H1 (cell line): ENCODE data around the gene ZDHHC8. TPM values are rescaled to one million over a fixed set of nuclear protein-coding genes. Genes with fewer than 3 reads are reported as not detected.

Experiments
- CTCF ChIA-PET: fragments of 300-600 bp; sonication (Branson Sonifier 250); formaldehyde crosslinking; loops from one replicate; lab custom pipeline; 2021; ENCODE audit not compliant: partially characterized antibody; lab: Charles Lee
- POLR2A ChIA-PET: fragments of 300-600 bp; sonication (Branson Sonifier 250); formaldehyde crosslinking; loops from one replicate; lab custom pipeline; 2021; ENCODE audit warnings: inconsistent platforms; ENCODE audit not compliant: partially characterized antibody; lab: Charles Lee
- DNase-seq, 2 experiments: peaks; one replicate each; pipeline versions ENCODE4 v3.0.0 to v3.0.0-alpha.2; 2010 to 2022; ENCODE audit warnings: low spot score in 2 of 2, low read depth in 1 of 2, mixed read lengths in 1 of 2
- FAIRE-seq: peaks from 2 replicates; lab custom pipeline; 2011; peaks lifted over from hg19 to GRCh38; lab: Jason Lieb, UNC
- H2AFZ ChIP-seq: 2 replicates; pipeline ENCODE4 v1.8.1; 2012; ENCODE audit warnings: low read length, inconsistent platforms
- H2AK5ac ChIP-seq: 2 replicates; pipeline ENCODE4 v1.6.1; 2013; ENCODE audit warnings: low read depth, low read length
- H2BK120ac ChIP-seq: replicated peaks from 2 replicates; pipeline ENCODE3; 2013; ENCODE audit warnings: low read depth, low read length, inconsistent platforms
- H2BK12ac ChIP-seq: 2 replicates; pipeline ENCODE4 v1.6.1; 2013; ENCODE audit warnings: low read depth, low read length
- H2BK15ac ChIP-seq: 2 replicates; pipeline ENCODE4 v1.6.1; 2013; ENCODE audit warnings: low read length
- H2BK20ac ChIP-seq: 2 replicates; pipeline ENCODE4 v1.6.1; 2013; ENCODE audit warnings: low read length
- H2BK5ac ChIP-seq: 2 replicates; pipeline ENCODE4 v1.6.1; 2013; ENCODE audit warnings: low read depth, low read length
- H3K14ac ChIP-seq: 2 replicates; pipeline ENCODE4 v1.6.1; 2013; ENCODE audit warnings: inconsistent platforms; ENCODE audit not compliant: insufficient read length
- H3K18ac ChIP-seq: 2 replicates; pipeline ENCODE4 v1.6.1; 2013; ENCODE audit warnings: low read length; ENCODE audit errors: extremely low read depth
- H3K23ac ChIP-seq: 2 replicates; pipeline ENCODE4 v1.6.1; 2013; ENCODE audit warnings: inconsistent platforms; ENCODE audit not compliant: insufficient read length
- H3K23me2 ChIP-seq: 2 replicates; pipeline ENCODE4 v1.6.1; 2013; ENCODE audit warnings: low read depth, low read length
- H3K27ac ChIP-seq: 2 replicates; pipeline ENCODE4 v1.6.1; 2011; ENCODE audit warnings: low read depth, low read length, inconsistent platforms
- H3K27me3 ChIP-seq, 4 experiments: replicated peaks in 1 of 4; 1 replicate in 1 of 4; 2 replicates in 3 of 4; pipeline versions ENCODE4 v1.6.1 to v1.8.1; 2011 to 2013; ENCODE audit warnings: low read length in 3 of 4, mild to moderate bottlenecking in 3 of 4, inconsistent platforms in 2 of 4, mixed read lengths in 2 of 4, moderate library complexity in 1 of 4; ENCODE audit not compliant: control insufficient read depth in 3 of 4, insufficient read depth in 3 of 4; ENCODE audit errors: extremely low read depth in 1 of 4
- H3K36me3 ChIP-seq, 4 experiments: 2 replicates each; pipeline versions ENCODE4 v1.6.1 to v1.8.1; 2011 to 2013; ENCODE audit warnings: mild to moderate bottlenecking in 4 of 4, low read length in 3 of 4, moderate library complexity in 2 of 4, control low read depth in 1 of 4, inconsistent platforms in 1 of 4; ENCODE audit not compliant: insufficient read depth in 4 of 4, control insufficient read depth in 2 of 4
- H3K4ac ChIP-seq: replicated peaks from 2 replicates; pipeline ENCODE3; 2013; ENCODE audit warnings: low read length, low read depth, mixed read lengths, inconsistent platforms; ENCODE audit not compliant: insufficient read length
- H3K4me1 ChIP-seq, 4 experiments: replicated peaks in 1 of 4; 1 replicate in 1 of 4; 2 replicates in 3 of 4; pipeline versions ENCODE4 v1.6.1 to v1.8.1; 2011 to 2013; ENCODE audit warnings: low read length in 3 of 4, inconsistent platforms in 2 of 4, mixed read lengths in 1 of 4; ENCODE audit not compliant: insufficient read depth in 4 of 4, control insufficient read depth in 3 of 4
- H3K4me2 ChIP-seq, 2 experiments: 2 replicates each; pipeline versions ENCODE4 v1.6.1 to v1.8.1; 2011 to 2013; ENCODE audit warnings: low read depth in 2 of 2, low read length in 2 of 2, control low read depth in 1 of 2, inconsistent platforms in 1 of 2, mild to moderate bottlenecking in 1 of 2; ENCODE audit not compliant: insufficient read depth in 1 of 2
- H3K4me3 ChIP-seq, 4 experiments: fragments of 200-600, 300-600 bp in 1 of 4; sonication (generic), shearing (Covaris generic), sonication (Bioruptor Twin) in 1 of 4; 2 replicates each; pipeline versions ENCODE4 v1.5.1 to v1.8.1; 2011 to 2016; ENCODE audit warnings: low read length in 4 of 4, low read depth in 3 of 4, control low read depth in 2 of 4, inconsistent platforms in 2 of 4, mild to moderate bottlenecking in 2 of 4, mixed read lengths in 1 of 4, moderate library complexity in 1 of 4; ENCODE audit not compliant: insufficient read depth in 2 of 4; ENCODE audit errors: extremely low read depth in 1 of 4
- H3K56ac ChIP-seq: replicated peaks from 2 replicates; pipeline ENCODE3; 2013; ENCODE audit warnings: low read depth, mild to moderate bottlenecking, mixed read lengths, low read length, inconsistent platforms; ENCODE audit not compliant: insufficient read length
- H3K79me1 ChIP-seq: 2 replicates; pipeline ENCODE4 v1.6.1; 2013; ENCODE audit warnings: low read depth, low read length, control low read depth
- H3K79me2 ChIP-seq, 2 experiments: 2 replicates each; pipeline versions ENCODE4 v1.6.1 to v1.8.1; 2012 to 2013; ENCODE audit warnings: low read length in 2 of 2, mild to moderate bottlenecking in 2 of 2, inconsistent platforms in 1 of 2; ENCODE audit not compliant: insufficient read depth in 2 of 2, control insufficient read depth in 1 of 2
- H3K9ac ChIP-seq, 4 experiments: replicated peaks in 1 of 4; 1 replicate in 1 of 4; 2 replicates in 3 of 4; pipeline versions ENCODE4 v1.6.1 to v1.8.1; 2011 to 2013; ENCODE audit warnings: low read depth in 3 of 4, low read length in 3 of 4, control low read depth in 2 of 4, mild to moderate bottlenecking in 2 of 4, moderate library complexity in 2 of 4, inconsistent platforms in 1 of 4; ENCODE audit errors: extremely low read depth in 1 of 4
- H3K9me3 ChIP-seq, 2 experiments: 2 replicates each; pipeline versions ENCODE4 v1.6.1 to v1.8.1; 2012 to 2013; ENCODE audit warnings: mild to moderate bottlenecking in 2 of 2, moderate library complexity in 2 of 2, control low read depth in 1 of 2, inconsistent platforms in 1 of 2, low read depth in 1 of 2, low read length in 1 of 2, mixed read lengths in 1 of 2; ENCODE audit not compliant: insufficient read depth in 2 of 2
- H4K20me1 ChIP-seq, 2 experiments: replicated peaks in 1 of 2; 2 replicates each; pipeline versions ENCODE3 to v1.8.1; 2011 to 2013; ENCODE audit warnings: inconsistent platforms in 2 of 2, low read length in 2 of 2, mild to moderate bottlenecking in 1 of 2; ENCODE audit not compliant: insufficient read depth in 2 of 2, control insufficient read depth in 1 of 2
- H4K5ac ChIP-seq: 2 replicates; pipeline ENCODE4 v1.6.1; 2013; ENCODE audit warnings: low read length, low read depth, mixed read lengths, inconsistent platforms; ENCODE audit not compliant: insufficient read length
- H4K8ac ChIP-seq: 2 replicates; pipeline ENCODE4 v1.8.0; 2013; ENCODE audit warnings: mild to moderate bottlenecking, moderate library complexity, low read length, inconsistent platforms; ENCODE audit not compliant: insufficient read depth; ENCODE audit errors: extremely low read depth
- H4K91ac ChIP-seq: replicated peaks from 2 replicates; pipeline ENCODE3; 2013; ENCODE audit warnings: low read length, mixed read lengths, inconsistent platforms; ENCODE audit not compliant: insufficient read length
- BCL11A ChIP-seq, 2 experiments: IDR thresholded peaks; one replicate each; pipeline ENCODE4 v1.6.1; 2011; ENCODE audit warnings: low read depth in 2 of 2, low read length in 2 of 2, mild to moderate bottlenecking in 2 of 2
- BRCA1 ChIP-seq: IDR thresholded peaks from 2 replicates; pipeline ENCODE4 v1.6.1; 2012; ENCODE audit warnings: low read depth, low read length, improper control_type of control experiment
- CEBPB ChIP-seq: IDR thresholded peaks from 2 replicates; pipeline ENCODE4 v1.6.1; 2012; ENCODE audit warnings: low read depth, low read length
- GABPA ChIP-seq: IDR thresholded peaks from 2 replicates; pipeline ENCODE4 v1.6.1; 2011; ENCODE audit warnings: mild to moderate bottlenecking, low read length, moderate library complexity, borderline replicate concordance; ENCODE audit not compliant: insufficient read depth
- HDAC2 ChIP-seq, 2 experiments: fragments of 300-600 bp in 1 of 2; sonication (generic) in 1 of 2; IDR thresholded peaks; 2 replicates each; pipeline ENCODE4 v1.6.1; 2011 to 2012; ENCODE audit warnings: low read depth in 2 of 2, low read length in 2 of 2, mild to moderate bottlenecking in 2 of 2, moderate library complexity in 2 of 2, borderline replicate concordance in 1 of 2, inconsistent platforms in 1 of 2
- KDM5A ChIP-seq: fragments of 200-600 bp; IDR thresholded peaks from 2 replicates; pipeline ENCODE4 v1.7.1; 2012; ENCODE audit warnings: mild to moderate bottlenecking, low read length, inconsistent platforms, mixed read lengths
- SIX5 ChIP-seq: IDR thresholded peaks from 2 replicates; pipeline ENCODE4 v1.6.1; 2011; ENCODE audit warnings: mild to moderate bottlenecking, low read depth, low read length
- SP1 ChIP-seq: IDR thresholded peaks from 2 replicates; pipeline ENCODE4 v1.6.1; 2011; ENCODE audit warnings: low read depth, low read length
- TCF12 ChIP-seq: IDR thresholded peaks from 2 replicates; pipeline ENCODE4 v1.6.1; 2011; ENCODE audit warnings: low read depth, mild to moderate bottlenecking, low read length
- TEAD4 ChIP-seq: IDR thresholded peaks from 2 replicates; pipeline ENCODE4 v1.6.1; 2012; ENCODE audit warnings: low read depth, low read length, inconsistent platforms, mixed read lengths
- WGBS, 2 experiments: shearing (Covaris generic) in 1 of 2; methylation state at CpG; one replicate each; pipeline versions ENCODE4 v1.1.6 to v1.1.7; 2013 to 2015; ENCODE audit warnings: low lambda C conversion rate in 2 of 2, mixed read lengths in 2 of 2, inconsistent platforms in 1 of 2, low coverage in 1 of 2, missing lambda C conversion rate in 1 of 2; ENCODE audit not compliant: insufficient replicate concordance in 2 of 2, insufficient coverage in 1 of 2, insufficient read length in 1 of 2; ENCODE audit errors: extremely low coverage in 1 of 2, missing lambda C conversion rate in 1 of 2; 5-methylcytosine and 5-hydroxymethylcytosine counted together
- polyA plus RNA-seq, 7 experiments: library from polyadenylated mRNA; depleted of rRNA in 3 of 7; stranded (reverse) in 5 of 7; unstranded in 2 of 7; fragments of >200 nt in 5 of 7; fragments of 200-250 nt in 2 of 7; gene quantifications; 1 replicate in 5 of 7; 2 replicates in 1 of 7; 4 replicates in 1 of 7; pipeline versions ENCODE4 v1.2.1 to v1.2.3, GENCODE V29; 2011 to 2013; ENCODE audit warnings: missing spikeins in 2 of 7, mixed read lengths in 2 of 7
- total RNA-seq: library from RNA; stranded (reverse); fragmentation: NEBNext Ultra II Directional; extraction: Animal tissue kit (Norgen Biotek cat#: 25700); gene quantifications from 2 replicates; pipeline ENCODE4 v1.2.1, GENCODE V29; 2021
- TF ChIP-seq, protein P1 (sequence below): IDR thresholded peaks from 2 replicates; pipeline ENCODE4 v1.6.1; 2012; ENCODE audit warnings: inconsistent platforms

ZDHHC8 gene
- total and polyA plus RNA-seq, 2 of the 8 experiments (the other 6 are each of a cell fraction or from before 2014, with no cell fraction given), result 18.6 to 65.6 TPM

DNA sequence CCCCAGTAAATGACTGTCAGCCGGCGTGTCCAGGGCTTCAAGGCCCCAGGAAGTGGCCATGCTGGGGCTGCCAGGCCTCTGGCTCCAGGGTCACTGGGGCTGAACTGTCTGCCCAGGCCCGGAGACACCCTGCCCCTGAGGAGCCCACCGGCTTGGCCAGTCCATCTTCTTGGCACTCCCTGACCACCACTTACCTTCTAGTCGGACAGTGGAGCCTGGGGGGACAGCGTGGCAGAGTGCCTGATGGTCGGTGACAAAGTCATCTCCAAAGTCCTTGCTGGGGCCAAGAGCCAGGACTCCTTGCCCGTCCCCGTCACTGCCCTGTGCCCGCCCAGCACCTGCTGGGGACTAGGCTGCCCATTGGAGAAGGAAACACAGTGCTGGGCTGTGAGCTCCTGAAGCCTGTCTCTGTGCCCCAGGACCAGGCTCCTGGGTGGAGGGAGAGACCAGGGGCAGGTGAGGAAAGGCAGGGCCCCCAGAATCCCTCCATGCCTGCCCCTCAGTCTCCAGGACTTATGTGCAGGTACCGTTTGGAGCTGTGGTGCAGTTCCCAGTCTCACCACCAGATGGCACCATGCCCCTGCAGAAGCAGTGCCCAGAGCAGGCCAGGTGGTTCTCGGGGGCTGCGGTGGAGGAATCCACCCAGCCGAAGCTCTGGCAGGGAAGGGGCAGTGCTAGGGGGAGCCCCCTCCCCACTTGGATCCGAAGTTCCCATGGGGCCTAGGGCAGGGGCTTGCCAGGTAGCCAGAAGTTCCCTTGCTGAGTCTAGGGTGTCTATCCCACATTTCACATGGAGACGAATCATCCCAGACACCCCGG is 25.2 kb downstream of the ZDHHC8 start:
- Histone ChIP-seq H3K36me3 (no peaks in the 10 kb centered on the region), H2BK20ac (no peak overlapping the region), H3K27ac (no peak overlapping the region), H3K4ac (peak overlapping the region; percentile 69), H3K18ac (no peak overlapping the region), H3K79me2 (no peaks in the 10 kb centered on the region), H4K91ac (peak overlapping the region; percentile 65), H2BK12ac (no peak overlapping the region; the same call in 1 of the 2 replicates), H3K4me3 (no peak overlapping the region), H3K9ac (no peak overlapping the region), H4K8ac (peak overlapping the region; percentile 7; the same call in 1 of the 2 replicates), H2AK5ac (no peak overlapping the region), H2BK15ac (no peak overlapping the region), H3K79me1 (no peaks in the 10 kb centered on the region), H3K27me3 (no peaks in the 10 kb centered on the region), H4K5ac (no peak overlapping the region), H2AFZ (no peak overlapping the region), H3K23ac (no peak overlapping the region), H3K56ac (no peak overlapping the region), H3K4me2 (no peak overlapping the region), H3K9me3 (no peaks in the 10 kb centered on the region), H3K4me1 (peaks cover 0 to 7% (median 4%) of the 10 kb centered on the region in 4 experiments; a peak in 4 of 7 replicates), H2BK5ac (no peak overlapping the region), H4K20me1 (no peaks in the 10 kb centered on the region), H2BK120ac (no peak overlapping the region), H3K14ac (no peak overlapping the region), H3K23me2 (peaks cover under 1% of the 10 kb centered on the region; the same call in 1 of the 2 replicates)
- POLR2A ChIA-PET, result interaction anchor here (1.0 kb wide), 2 partner anchors 36 to 39 kb away, joined by 3 read pairs; partner anchors contain the start of gene TRMT2A
- FAIRE-seq (peak; percentile 78), DNase-seq (peak; percentile 79 to 98)
- 51% methylated on average over 12 of the region's 17 CpGs; no CpG with 5 or more reads in 1 of the 2 experiments for WGBS, 2 experiments
- CTCF ChIA-PET, result interaction anchor here (0.6 to 7.7 kb wide), 39 partner anchors 10 to 341 kb away, joined by 3 to 98 read pairs (median 5); partner anchors contain the start of gene RANBP1
- TF ChIP-seq BCL11A (IDR thresholded peaks at IDR 0.05; ENCODE audit: low read depth in 2 of 2, low read length in 2 of 2), result no peak
- no peak for TF ChIP-seq HDAC2 (IDR thresholded peaks at IDR 0.05; ENCODE audit: borderline replicate concordance in 1 of 2, low read depth in 2 of 2, low read length in 2 of 2)
- no peak for TF ChIP-seq BRCA1
- TF ChIP-seq, protein P1, sequence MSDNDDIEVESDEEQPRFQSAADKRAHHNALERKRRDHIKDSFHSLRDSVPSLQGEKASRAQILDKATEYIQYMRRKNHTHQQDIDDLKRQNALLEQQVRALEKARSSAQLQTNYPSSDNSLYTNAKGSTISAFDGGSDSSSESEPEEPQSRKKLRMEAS, result peak; percentile 54; the same call in 1 of the 2 replicates
- no peak for TF ChIP-seq KDM5A
- TF ChIP-seq TCF12, result 0 out of 2 replicates have a peak, but pooled peaks have one; percentile 58
- TF ChIP-seq SP1, result no peak
- no peak for TF ChIP-seq CEBPB
- no peak for TF ChIP-seq SIX5
- no peak for TF ChIP-seq TEAD4
- TF ChIP-seq GABPA, result peak; percentile 77; the same call in 1 of the 2 replicates
